ENCODE measurements around the gene NDUFB3. TPM values are rescaled to one million over a fixed set of nuclear protein-coding genes. Genes with fewer than 3 reads are reported as not detected.

NDUFB3 gene
- total RNA-seq, 1 donor from 2014 or later = 38.8 TPM

GRCh38 chr2:201130524-201131186 is 58.9 kb downstream of the NDUFB3 start:
- no peaks in the 10 kb centered on the region for H3K9me3 ChIP-seq
- H3K27ac ChIP-seq = peak overlapping the region; percentile 74
- TF ChIP-seq POLR2AphosphoS5 (IDR thresholded peaks at IDR 0.05; ENCODE audit: insufficient read depth in 1 of 2, low read depth in 1 of 2) = peak in 1 of 2 donors; percentile 33
- no peak for TF ChIP-seq POLR2A (IDR thresholded peaks at IDR 0.05)
- TF ChIP-seq, protein P1, sequence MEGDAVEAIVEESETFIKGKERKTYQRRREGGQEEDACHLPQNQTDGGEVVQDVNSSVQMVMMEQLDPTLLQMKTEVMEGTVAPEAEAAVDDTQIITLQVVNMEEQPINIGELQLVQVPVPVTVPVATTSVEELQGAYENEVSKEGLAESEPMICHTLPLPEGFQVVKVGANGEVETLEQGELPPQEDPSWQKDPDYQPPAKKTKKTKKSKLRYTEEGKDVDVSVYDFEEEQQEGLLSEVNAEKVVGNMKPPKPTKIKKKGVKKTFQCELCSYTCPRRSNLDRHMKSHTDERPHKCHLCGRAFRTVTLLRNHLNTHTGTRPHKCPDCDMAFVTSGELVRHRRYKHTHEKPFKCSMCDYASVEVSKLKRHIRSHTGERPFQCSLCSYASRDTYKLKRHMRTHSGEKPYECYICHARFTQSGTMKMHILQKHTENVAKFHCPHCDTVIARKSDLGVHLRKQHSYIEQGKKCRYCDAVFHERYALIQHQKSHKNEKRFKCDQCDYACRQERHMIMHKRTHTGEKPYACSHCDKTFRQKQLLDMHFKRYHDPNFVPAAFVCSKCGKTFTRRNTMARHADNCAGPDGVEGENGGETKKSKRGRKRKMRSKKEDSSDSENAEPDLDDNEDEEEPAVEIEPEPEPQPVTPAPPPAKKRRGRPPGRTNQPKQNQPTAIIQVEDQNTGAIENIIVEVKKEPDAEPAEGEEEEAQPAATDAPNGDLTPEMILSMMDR (IDR thresholded peaks at IDR 0.05) = no peak
- intact Hi-C loops (cut with DNase I) = no loop called here
- peaks cover 0 to 13% of the 10 kb centered on the region in 2 donors for H3K36me3 ChIP-seq
- H3K4me3 ChIP-seq = peak overlapping the region in 1 of 2 donors; percentile 10
- H3K27me3 ChIP-seq = no peaks in the 10 kb centered on the region
- H3K4me1 ChIP-seq = peaks cover 93% of the 10 kb centered on the region
- peak in 1 of 2 donors; percentile 82 for DNase-seq (ENCODE audit: extremely low spot score in 2 of 2)

GRCh38 chr2:201132518-201132917 is 60.7 kb downstream of the NDUFB3 start:
- no peak for TF ChIP-seq POLR2AphosphoS5 (IDR thresholded peaks at IDR 0.05; ENCODE audit: insufficient read depth in 1 of 2, low read depth in 1 of 2)
- TF ChIP-seq, protein P1 (IDR thresholded peaks at IDR 0.05) = no peak
- TF ChIP-seq POLR2A (IDR thresholded peaks at IDR 0.05) = no peak
- peak overlapping the region; percentile 74 for H3K27ac ChIP-seq
- no peaks in the 10 kb centered on the region for H3K27me3 ChIP-seq
- peak in 1 of 2 donors; percentile 1 for DNase-seq (ENCODE audit: extremely low spot score in 2 of 2)
- peaks cover 0 to 30% of the 10 kb centered on the region in 2 donors for H3K36me3 ChIP-seq
- intact Hi-C loops (cut with DNase I) = no loop called here
- H3K4me3 ChIP-seq = no peak overlapping the region
- H3K9me3 ChIP-seq = no peaks in the 10 kb centered on the region
- peaks cover 78% of the 10 kb centered on the region for H3K4me1 ChIP-seq

Small RNAs within 50 kb of the gene (small RNA-seq; reads per million reads assigned to genes)
- gene RNU6-1206P = not detected

Other genes with a start within 250 kb of the NDUFB3 start
- gene CLK1, start 207.3 kb upstream of the NDUFB3 start, total RNA-seq = 184 TPM
- 16.2 TPM for gene PPIL3, start 182.9 kb upstream of the NDUFB3 start, total RNA-seq
- gene NIF3L1, start 182.6 kb upstream of the NDUFB3 start, total RNA-seq = 18.7 TPM
- 21.6 TPM for gene ORC2, start 108.3 kb upstream of the NDUFB3 start, total RNA-seq
- 14.7 TPM for gene HYCC2, start 330 bp upstream of the NDUFB3 start, total RNA-seq
- gene CFLAR, start 44.2 kb downstream of the NDUFB3 start, total RNA-seq = 144 TPM
- 8.3 TPM for gene CASP10, start 111.1 kb downstream of the NDUFB3 start, total RNA-seq
- gene CASP8, start 188.5 kb downstream of the NDUFB3 start, total RNA-seq = 29.2 TPM

Data from vagina (tissue), 2 donors.